ENCODE data around the gene WT1. TPM values are rescaled to one million over a fixed set of nuclear protein-coding genes. Genes with fewer than 3 reads are reported as not detected.

Gene WT1
- total and polyA plus RNA-seq, 2 of the 4 experiments (the other 2 are of a cell fraction) = not detected

DNA sequence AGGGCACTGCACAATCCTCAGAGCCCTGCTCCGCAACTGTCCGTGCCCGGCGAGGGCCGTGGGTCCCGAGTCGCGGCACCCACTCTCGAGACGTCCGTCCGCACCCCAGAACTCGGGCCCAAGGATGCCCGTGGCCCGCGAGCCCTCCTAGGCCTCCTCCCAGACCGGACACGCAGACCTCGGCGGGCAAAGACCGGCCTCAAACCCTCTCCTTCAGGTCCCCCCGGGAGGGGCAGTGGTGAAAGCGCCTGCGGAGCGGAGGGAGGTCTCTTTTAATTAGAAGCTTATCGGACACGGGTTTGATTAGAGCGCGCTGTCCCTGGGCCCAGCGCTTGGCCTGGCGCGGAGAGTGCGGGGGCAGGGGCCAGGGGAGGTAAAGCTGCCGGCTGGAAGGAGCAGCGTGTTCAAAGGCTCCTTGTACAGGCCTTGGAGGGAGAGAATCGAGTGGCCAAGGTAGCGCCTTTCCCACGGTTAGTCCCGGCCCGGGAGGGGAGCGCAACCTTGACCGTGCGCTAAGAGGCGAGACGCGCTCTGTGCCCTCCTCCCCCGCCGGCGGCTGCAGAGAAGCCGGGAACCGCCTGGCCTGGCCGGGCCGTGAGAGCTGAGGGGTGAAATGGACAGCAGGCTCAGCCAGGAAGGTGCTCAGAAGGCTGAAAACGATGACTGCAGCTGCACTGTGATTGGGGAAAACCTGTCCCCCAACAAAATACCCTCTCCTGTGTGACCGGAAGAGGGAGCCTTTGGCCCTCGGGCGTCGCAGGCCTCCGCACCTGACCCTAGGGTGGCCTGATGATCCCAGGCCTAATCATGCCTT, 4.6 kb downstream of the WT1 start (continued):
- TF ChIP-seq CEBPB (IDR thresholded peaks at IDR 0.05; ENCODE audit: low read depth, low read length) = no peak

DNA sequence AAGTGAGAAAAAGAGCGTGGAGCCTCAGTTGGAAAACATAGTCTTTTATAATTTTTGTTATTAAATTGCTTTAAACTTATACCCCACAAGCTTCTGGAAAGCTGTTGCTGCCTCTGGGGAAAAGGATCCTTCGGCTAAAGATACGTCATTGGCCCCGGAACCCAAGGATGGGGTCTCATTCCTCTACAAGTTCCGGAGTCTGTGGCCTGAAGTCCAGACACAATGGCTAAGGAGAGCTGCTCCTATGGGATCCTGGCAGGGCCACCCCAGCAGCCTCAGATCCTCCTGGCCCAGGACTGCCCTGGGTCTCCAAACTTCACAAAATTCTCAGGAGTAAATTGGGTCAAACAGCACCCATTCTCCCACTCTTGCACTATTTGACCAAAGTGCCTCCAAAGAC, 5.9 kb downstream of the WT1 start:
- WGBS, 2 experiments (ENCODE audit: extremely low coverage in 2 of 2, insufficient read length in 1 of 2) = no CpG with 5 or more reads among the region's 5 CpGs
- POLR2A ChIA-PET (ENCODE audit: unreplicated experiment) = no interaction called here
- no peak overlapping the region for H3K4ac ChIP-seq (ENCODE audit: low read depth, low read length)
- no peaks in the 10 kb centered on the region for H3K79me1 ChIP-seq (ENCODE audit: low read depth in 1 of 2, low read length in 2 of 2)
- H4K8ac ChIP-seq (ENCODE audit: low read depth in 2 of 2, low read length in 2 of 2) = no peak overlapping the region
- no peak overlapping the region for H2AK5ac ChIP-seq (ENCODE audit: low read depth, low read length)
- peaks cover 87% of the 10 kb centered on the region for H3K27me3 ChIP-seq (ENCODE audit: control insufficient read depth, insufficient read depth, low read length)
- H3K23ac ChIP-seq (ENCODE audit: low read depth, low read length) = no peak overlapping the region
- intact Hi-C loops (cut with micrococcal nuclease) = no loop called here
- DNase-seq (no peak), ATAC-seq (ENCODE audit: low read depth) (no peak)
- no peak overlapping the region for H3K4me2 ChIP-seq (ENCODE audit: low read depth, low read length)
- H2BK120ac ChIP-seq (ENCODE audit: low read depth, low read length) = no peak overlapping the region
- no peak for TF ChIP-seq ELK1 (IDR thresholded peaks at IDR 0.05; ENCODE audit: borderline replicate concordance, low read depth, low read length)
- no peak for TF ChIP-seq MXI1 (IDR thresholded peaks at IDR 0.05; ENCODE audit: borderline replicate concordance, low read depth, low read length)
- no peaks in the 10 kb centered on the region; the same call in 1 of the 2 replicates for H4K20me1 ChIP-seq (ENCODE audit: insufficient read depth, low read length)
- no peaks in the 10 kb centered on the region; the same call in 1 of the 2 replicates for H3K9me1 ChIP-seq (ENCODE audit: insufficient read depth, low read length)
- H2AK9ac ChIP-seq (replicated peaks; ENCODE audit: low read depth, low read length, poor library complexity) = no peak overlapping the region
- no peak overlapping the region for H4K5ac ChIP-seq (ENCODE audit: low read depth, low read length)
- no TSS peak for BruUV-seq (replicated peaks)
- CTCF ChIA-PET = no interaction called here
- H3K4me1 ChIP-seq (ENCODE audit: control insufficient read depth, insufficient read depth, low read length) = no peaks in the 10 kb centered on the region
- H3K4me3 ChIP-seq (ENCODE audit: insufficient read depth, low read depth, low read length) = no peak overlapping the region
- H2BK5ac ChIP-seq (ENCODE audit: low read depth, low read length, poor library complexity, severe bottlenecking) = no peak overlapping the region
- H3K9me3 ChIP-seq (ENCODE audit: control insufficient read depth, insufficient read depth, low read length) = peaks cover 8% of the 10 kb centered on the region; the same call in 1 of the 2 replicates
- H3K18ac ChIP-seq (ENCODE audit: low read depth, low read length) = no peak overlapping the region
- H3K36me3 ChIP-seq (ENCODE audit: control insufficient read depth, insufficient read depth, low read length) = no peaks in the 10 kb centered on the region
- no peak overlapping the region for H3K9ac ChIP-seq (ENCODE audit: low read depth, low read length)
- H2BK20ac ChIP-seq (ENCODE audit: low read depth, low read length) = no peak overlapping the region
- no peak overlapping the region for H4K91ac ChIP-seq (ENCODE audit: insufficient read depth, low read depth, low read length)
- no peak overlapping the region for H3K56ac ChIP-seq (ENCODE audit: extremely low read depth, insufficient read depth, low read length)
- no peak overlapping the region for H2AFZ ChIP-seq (replicated peaks; ENCODE audit: low read length, poor library complexity)
- H3K14ac ChIP-seq (replicated peaks; ENCODE audit: low read depth, low read length) = no peak overlapping the region
- H2BK15ac ChIP-seq (ENCODE audit: low read depth, low read length) = no peak overlapping the region
- dilution Hi-C loops (cut with HindIII; ENCODE audit: low sequenced_read_pairs, unreplicated experiment) = no loop called here
- H3K27ac ChIP-seq (ENCODE audit: insufficient read depth, low read length) = no peak overlapping the region
- in situ Hi-C loops (cut with MboI; ENCODE audit: low sequenced_read_pairs) = loop anchor here (5.0 kb wide), 1 partner anchor 48 kb away; no protein-coding TSS in a partner anchor
